Gastrocnemius medialis (tissue), 4 donors: ENCODE results near the gene CENPX. TPM values are rescaled to one million over a fixed set of nuclear protein-coding genes. Genes with fewer than 3 reads are reported as not detected.

Source experiments
- ATAC-seq, 2 donors: fragments of 150-250 bp; one replicate each; pipeline ENCODE4 v1.9.1; 2016
- DNase-seq, 2 donors: peaks; one replicate each; pipeline ENCODE4 v3.0.0-alpha.2; 2019
- H3K27ac ChIP-seq, 4 donors: fragments of 200-600 bp; sonication (generic); 1 replicate in 1 of 4; 2 replicates in 3 of 4; pipeline ENCODE4 v1.5.1; 2016 to 2018; ENCODE audit warnings: mild to moderate bottlenecking in 2 of 4, moderate library complexity in 1 of 4
- H3K27me3 ChIP-seq, 3 donors: fragments of 200-600 bp; sonication (generic) in 2 of 3; 1 replicate in 1 of 3; 2 replicates in 2 of 3; pipeline versions ENCODE4 v1.5.1 to v1.6.0; 2016 to 2019; ENCODE audit warnings: mild to moderate bottlenecking in 1 of 3, moderate library complexity in 1 of 3
- H3K36me3 ChIP-seq, 2 donors: fragments of 200-600 bp; sonication (generic) in 1 of 2; one replicate each; pipeline ENCODE4 v1.5.1; 2017 to 2018
- H3K4me1 ChIP-seq, 2 donors: fragments of 200-600 bp; sonication (generic) in 1 of 2; one replicate each; pipeline ENCODE4 v1.5.1; 2016 to 2017; ENCODE audit warnings: mild to moderate bottlenecking in 2 of 2
- H3K4me3 ChIP-seq, 4 donors: fragments of 200-600 bp; sonication (generic) in 3 of 4; 1 replicate in 1 of 4; 2 replicates in 3 of 4; pipeline ENCODE4 v1.5.1; 2016 to 2019; ENCODE audit warnings: mild to moderate bottlenecking in 2 of 4
- H3K9me3 ChIP-seq, 3 donors: fragments of 200-600 bp; sonication (generic) in 2 of 3; 1 replicate in 1 of 3; 2 replicates in 2 of 3; pipeline ENCODE4 v1.5.1; 2016 to 2019
- POLR2A ChIP-seq, 2 donors: fragments of 450-650 bp; IDR thresholded peaks; one replicate each; pipeline ENCODE4 v1.6.1; 2017; ENCODE audit warnings: antibody characterized with exemption in 2 of 2, mild to moderate bottlenecking in 2 of 2, moderate library complexity in 2 of 2
- in situ Hi-C, 4 donors: fragments of 200-750 bp; cut with MboI; loops; one replicate each; pipeline versions ENCODE4 v1.15.0 to v1.8.0; 2017; ENCODE audit warnings: low sequenced_read_pairs in 4 of 4
- intact Hi-C: fragments of 100-400 bp; cut with DNase I; formaldehyde crosslinking; loops from one replicate; pipeline ENCODE4 v1.15.1; 2023; ENCODE audit warnings: low total_unique reads
- total RNA-seq, 4 donors: library from RNA; depleted of rRNA; stranded (reverse); fragments of >200 nt; gene quantifications; one replicate each; pipeline versions ENCODE4 v1.1.0 to v1.2.3, GENCODE V29; 2016
- TF ChIP-seq, protein P1 (sequence below), 5 experiments: fragments of 450-650 bp in 3 of 5; fragments of 200-600 bp in 2 of 5; sonication (generic) in 2 of 5; IDR thresholded peaks in 4 of 5; conservative IDR thresholded peaks in 1 of 5; 1 replicate in 4 of 5; 2 replicates in 1 of 5; pipeline ENCODE4 v1.5.1; 2016 to 2019; ENCODE audit warnings: antibody characterized with exemption in 5 of 5, mild to moderate bottlenecking in 3 of 5, moderate library complexity in 3 of 5

The CENPX gene
- total RNA-seq, 4 donors from 2014 or later: 41.2 to 62.7 (median 57.0) TPM

DNA sequence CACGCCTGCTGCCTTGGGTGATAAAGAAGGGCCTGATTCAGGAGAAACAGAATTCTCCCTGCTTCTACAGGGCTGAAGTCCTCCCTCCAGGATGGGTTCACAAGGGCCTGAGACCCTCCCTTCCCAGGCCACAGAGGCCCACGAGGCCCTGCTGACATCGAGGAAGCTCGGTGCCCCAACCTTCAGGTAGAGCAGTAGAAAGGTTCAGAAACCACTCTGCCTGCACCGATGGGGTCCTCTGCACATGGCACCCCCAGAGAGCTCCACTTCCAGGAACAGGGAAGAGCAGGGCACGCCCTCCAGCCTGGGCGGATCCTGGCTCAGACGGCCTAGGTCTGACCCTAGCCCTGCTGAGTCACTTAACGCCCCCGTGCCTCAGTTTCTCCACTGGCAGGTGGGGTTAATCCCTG lies 773 bp downstream of the CENPX start:
- Histone ChIP-seq H3K4me3 (peak overlapping the region; percentile 89 to 92 (median 92)), H3K4me1 (peaks cover 25 to 63% of the 10 kb centered on the region in 2 donors), H3K36me3 (no peaks in the 10 kb centered on the region), H3K27ac (peak overlapping the region in 3 of 4 donors; percentile 79 to 86 (median 79)), H3K27me3 (no peaks in the 10 kb centered on the region), H3K9me3 (no peaks in the 10 kb centered on the region)
- in situ Hi-C loops: loop anchor here in 1 of 4 donors (5.0 kb wide), 1 partner anchor 60 kb away; the partner anchor contains the start of gene NOTUM
- TF ChIP-seq, protein P1, sequence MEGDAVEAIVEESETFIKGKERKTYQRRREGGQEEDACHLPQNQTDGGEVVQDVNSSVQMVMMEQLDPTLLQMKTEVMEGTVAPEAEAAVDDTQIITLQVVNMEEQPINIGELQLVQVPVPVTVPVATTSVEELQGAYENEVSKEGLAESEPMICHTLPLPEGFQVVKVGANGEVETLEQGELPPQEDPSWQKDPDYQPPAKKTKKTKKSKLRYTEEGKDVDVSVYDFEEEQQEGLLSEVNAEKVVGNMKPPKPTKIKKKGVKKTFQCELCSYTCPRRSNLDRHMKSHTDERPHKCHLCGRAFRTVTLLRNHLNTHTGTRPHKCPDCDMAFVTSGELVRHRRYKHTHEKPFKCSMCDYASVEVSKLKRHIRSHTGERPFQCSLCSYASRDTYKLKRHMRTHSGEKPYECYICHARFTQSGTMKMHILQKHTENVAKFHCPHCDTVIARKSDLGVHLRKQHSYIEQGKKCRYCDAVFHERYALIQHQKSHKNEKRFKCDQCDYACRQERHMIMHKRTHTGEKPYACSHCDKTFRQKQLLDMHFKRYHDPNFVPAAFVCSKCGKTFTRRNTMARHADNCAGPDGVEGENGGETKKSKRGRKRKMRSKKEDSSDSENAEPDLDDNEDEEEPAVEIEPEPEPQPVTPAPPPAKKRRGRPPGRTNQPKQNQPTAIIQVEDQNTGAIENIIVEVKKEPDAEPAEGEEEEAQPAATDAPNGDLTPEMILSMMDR (IDR thresholded peaks at IDR 0.05 in 4 of 5, conservative IDR thresholded peaks at IDR 0.05 in 1 of 5): no peak
- no peak for TF ChIP-seq POLR2A (IDR thresholded peaks at IDR 0.05)
- intact Hi-C loops: loop anchor here (1.0 kb wide), 1 partner anchor 63 kb away; no protein-coding TSS in a partner anchor
- DNase-seq (no peak), ATAC-seq (no peak)

DNA sequence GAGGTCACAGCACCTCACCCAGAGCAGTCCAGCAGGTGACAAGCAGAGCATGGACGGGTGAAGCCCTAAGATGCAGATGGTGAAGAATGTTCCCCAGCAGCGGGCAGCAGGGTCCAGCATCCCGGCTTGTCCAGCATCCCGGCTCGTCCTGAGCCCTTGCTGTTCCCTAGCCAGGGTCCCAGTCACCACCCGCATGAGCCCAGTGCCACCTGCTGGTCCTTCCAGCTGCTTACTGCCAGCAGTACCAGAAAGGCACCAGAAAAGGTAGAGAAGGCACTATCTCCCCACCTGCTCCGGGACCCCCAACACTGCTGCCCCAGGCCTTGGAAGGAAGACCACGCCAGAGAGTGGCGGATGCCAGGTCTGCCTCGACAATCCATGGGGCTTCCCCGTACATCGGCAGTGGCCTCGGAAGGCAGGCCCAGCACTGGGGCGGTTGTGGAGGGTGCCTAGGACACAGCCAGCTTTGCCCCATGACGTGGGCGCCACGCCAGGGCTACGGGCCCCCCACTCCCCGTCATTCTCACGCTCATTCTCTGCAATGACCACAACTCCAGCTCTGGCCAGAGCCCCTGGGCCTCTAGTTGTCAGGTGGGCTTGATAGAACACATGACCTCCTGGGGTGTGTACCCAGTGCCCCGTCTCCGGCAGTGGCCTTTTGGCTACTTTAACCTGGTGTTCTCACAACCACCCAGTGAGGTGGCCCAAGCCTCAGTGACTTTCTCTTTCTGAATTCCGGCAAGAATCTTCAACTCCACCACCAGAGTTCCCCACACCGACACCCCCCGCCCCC lies 1.4 kb downstream of the CENPX start:
- TF ChIP-seq POLR2A (IDR thresholded peaks at IDR 0.05): no peak
- TF ChIP-seq, protein P1 (IDR thresholded peaks at IDR 0.05 in 4 of 5, conservative IDR thresholded peaks at IDR 0.05 in 1 of 5): peak; percentile 72 to 88 (median 80)
- Histone ChIP-seq H3K36me3 (no peaks in the 10 kb centered on the region), H3K4me1 (peaks cover 25 to 63% of the 10 kb centered on the region in 2 donors), H3K27me3 (no peaks in the 10 kb centered on the region), H3K27ac (peak overlapping the region in 2 of 4 donors; percentile 79 to 86), H3K9me3 (no peaks in the 10 kb centered on the region), H3K4me3 (peak overlapping the region in 3 of 4 donors; percentile 89 to 92 (median 91))
- intact Hi-C loops (loop anchor here (1.0 kb wide), 1 partner anchor 62 kb away; no protein-coding TSS in a partner anchor), in situ Hi-C loops (loop anchor here in 1 of 4 donors (5.0 kb wide), 1 partner anchor 59 kb away; the partner anchor contains the start of gene NOTUM)
- ATAC-seq (peak; percentile 25 to 28), DNase-seq (peak; percentile 58 to 78)

DNA sequence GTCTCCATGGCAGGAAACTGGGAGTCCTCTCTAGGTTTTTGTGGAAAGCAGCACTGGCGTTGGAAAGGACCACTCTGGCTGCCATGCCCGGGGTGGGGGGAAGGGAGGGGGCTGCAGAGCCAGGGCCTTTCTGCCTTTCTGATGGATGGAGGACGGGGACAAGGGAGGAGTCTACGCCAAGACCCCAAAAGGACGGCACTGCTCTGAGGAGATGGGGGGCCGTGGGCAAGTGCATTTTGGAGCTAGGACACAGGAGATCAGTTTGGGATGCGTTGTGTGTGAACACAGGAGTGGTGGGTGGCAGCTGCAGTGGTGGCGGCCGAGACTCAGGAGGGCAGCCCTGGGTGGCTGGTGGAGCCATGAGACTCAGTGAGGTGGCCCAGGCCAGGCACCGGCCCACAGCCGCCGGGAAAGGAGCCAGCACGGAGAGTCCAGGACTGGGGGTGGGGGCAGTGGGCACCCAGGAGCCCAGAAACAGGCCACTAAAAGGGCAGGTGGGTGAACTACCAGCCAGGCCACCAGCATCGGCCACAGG lies 2.0 kb downstream of the CENPX start:
- DNase-seq: no peak
- no peaks in the 10 kb centered on the region for H3K27me3 ChIP-seq
- peaks cover 25 to 63% of the 10 kb centered on the region in 2 donors for H3K4me1 ChIP-seq
- no peaks in the 10 kb centered on the region for H3K36me3 ChIP-seq
- no peak overlapping the region for H3K27ac ChIP-seq
- no peak for ATAC-seq
- intact Hi-C loops (loop anchor here (1.0 kb wide), 1 partner anchor 61 kb away; no protein-coding TSS in a partner anchor), in situ Hi-C loops (loop anchor here in 1 of 4 donors (5.0 kb wide), 1 partner anchor 58 kb away; the partner anchor contains the start of gene NOTUM)
- no peaks in the 10 kb centered on the region for H3K9me3 ChIP-seq
- TF ChIP-seq POLR2A (IDR thresholded peaks at IDR 0.05): no peak
- TF ChIP-seq, protein P1 (IDR thresholded peaks at IDR 0.05 in 4 of 5, conservative IDR thresholded peaks at IDR 0.05 in 1 of 5): no peak
- no peak overlapping the region for H3K4me3 ChIP-seq

DNA sequence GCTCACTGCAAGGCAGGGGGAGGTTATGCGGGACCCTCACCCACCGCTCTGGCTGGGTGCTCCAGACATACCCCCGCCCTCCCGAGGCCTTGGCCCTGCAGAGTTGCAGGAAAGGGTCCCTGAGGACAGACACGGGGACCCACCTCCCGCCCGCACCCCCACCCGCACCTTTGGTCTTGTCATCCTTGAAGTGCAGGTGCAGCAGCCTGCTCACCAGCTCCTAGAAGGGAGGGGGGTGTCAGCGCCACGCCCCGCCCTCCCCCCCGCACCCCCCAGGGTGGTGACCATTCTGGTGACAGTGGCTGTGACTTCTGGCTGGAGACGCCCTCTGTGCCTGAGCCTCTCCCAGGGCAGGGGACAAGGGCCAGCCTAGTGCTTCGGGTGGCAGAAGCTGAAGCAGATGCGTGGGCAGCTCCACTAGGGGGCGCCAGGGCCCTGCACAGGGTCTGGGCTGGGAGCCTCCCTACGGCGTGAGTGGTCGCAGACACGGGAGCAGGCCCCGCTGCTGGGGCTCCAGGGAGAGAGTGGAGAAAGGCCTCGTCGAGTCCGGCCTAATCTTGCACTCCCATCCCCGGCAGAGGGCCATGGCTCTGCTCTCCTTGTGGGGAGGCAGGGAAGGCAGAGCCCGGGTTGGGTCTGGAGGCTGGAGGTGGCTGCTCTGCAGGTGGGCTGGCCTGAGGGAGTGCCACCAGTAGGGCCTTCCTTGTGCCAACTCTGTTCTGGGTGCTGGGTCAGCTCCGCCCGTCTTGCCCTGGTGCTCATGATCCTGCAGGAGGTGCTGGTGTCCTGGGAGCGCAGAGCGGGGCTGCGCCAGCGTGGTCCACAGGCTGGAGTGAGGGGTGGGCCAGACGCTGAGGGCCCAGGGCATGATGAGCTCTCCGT lies 2.7 kb downstream of the CENPX start:
- DNase-seq: peak in 1 of 2 donors; percentile 54
- no peaks in the 10 kb centered on the region for H3K9me3 ChIP-seq
- TF ChIP-seq, protein P1 (IDR thresholded peaks at IDR 0.05 in 4 of 5, conservative IDR thresholded peaks at IDR 0.05 in 1 of 5): peak; percentile 58 to 85 (median 60)
- no peak for TF ChIP-seq POLR2A (IDR thresholded peaks at IDR 0.05)
- no peak overlapping the region for H3K27ac ChIP-seq
- H3K4me1 ChIP-seq: peaks cover 25 to 63% of the 10 kb centered on the region in 2 donors
- no peak overlapping the region for H3K4me3 ChIP-seq
- no peaks in the 10 kb centered on the region for H3K36me3 ChIP-seq
- in situ Hi-C loops (loop anchor here in 1 of 4 donors (5.0 kb wide), 1 partner anchor 58 kb away; the partner anchor contains the start of gene NOTUM), intact Hi-C loops (no loop called here)
- no peaks in the 10 kb centered on the region for H3K27me3 ChIP-seq
- ATAC-seq: no peak
